ENCODE measurements around the gene EFHC1. TPM values are rescaled to one million over a fixed set of nuclear protein-coding genes. Genes with fewer than 3 reads are reported as not detected.
A peak's percentile ranks its signal among the peaks of the same experiment; 100 is the strongest.

EFHC1 gene
- total RNA-seq, 1 experiment from 2014 or later: 13.2 TPM

DNA sequence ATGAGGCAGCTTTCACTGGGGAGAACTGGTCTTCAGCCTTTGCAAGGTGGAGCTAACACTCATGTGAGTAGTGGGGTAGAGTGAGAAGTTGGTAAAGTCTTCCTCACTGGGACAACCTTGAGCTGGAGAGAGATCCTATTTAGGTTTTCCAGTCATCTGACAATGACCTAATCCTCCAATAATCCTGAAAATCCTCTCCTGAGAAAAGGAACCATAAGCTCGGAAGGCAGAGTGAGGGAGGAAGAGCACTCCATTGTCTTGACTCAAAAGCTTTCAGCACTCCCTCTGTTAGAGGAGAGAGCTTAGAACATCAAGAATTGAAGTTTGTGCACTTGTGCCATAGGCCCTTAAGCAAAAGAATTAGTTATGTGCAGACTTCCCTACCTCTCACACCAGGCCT lies 78.9 kb downstream of the EFHC1 start:
- peak overlapping the region in 1 of 3 experiments; percentile 77; a peak in 1 of 7 replicates for H3K27ac Mint-ChIP-seq

More for the DNA sequence above, 78.9 kb downstream of the EFHC1 start:
- Mint-ChIP-seq H3K9me3 (peaks cover 0 to 2% of the 10 kb centered on the region in 2 experiments; a peak in 1 of 5 replicates), H3K36me3 (ENCODE audit: insufficient read depth in 1 of 3, low read depth in 3 of 3) (peaks cover 13 to 17% (median 13%) of the 10 kb centered on the region in 3 experiments), H3K27me3 (ENCODE audit: low read depth) (no peaks in the 10 kb centered on the region; the same call in 1 of the 2 replicates), H3K4me1 (peaks cover 26 to 32% of the 10 kb centered on the region in 2 experiments), H3K4me3 (no peak overlapping the region)
- WGBS (ENCODE audit: extremely low coverage, insufficient read length, low lambda C conversion rate): no CpG with 5 or more reads among the region's 1 CpG
- H2BK20ac ChIP-seq (ENCODE audit: low read depth, low read length, poor library complexity, severe bottlenecking): no peak overlapping the region
- no peaks in the 10 kb centered on the region for H3K79me2 ChIP-seq (ENCODE audit: insufficient read depth, low read length)
- H4K5ac ChIP-seq (ENCODE audit: insufficient read length, low read depth, low read length): no peak overlapping the region
- H2BK120ac ChIP-seq (ENCODE audit: low read depth, low read length, poor library complexity, severe bottlenecking): no peak overlapping the region
- H2AFZ ChIP-seq (ENCODE audit: low read length): no peak overlapping the region
- H3K23me2 ChIP-seq (ENCODE audit: insufficient read length, low read depth, low read length, poor library complexity, severe bottlenecking): no peaks in the 10 kb centered on the region
- H3K9ac ChIP-seq (ENCODE audit: extremely low read depth, insufficient read length, low read length): no peak overlapping the region
- no peaks in the 10 kb centered on the region for H4K20me1 ChIP-seq (ENCODE audit: control insufficient read depth, insufficient read depth, insufficient read length)
- no peak overlapping the region for H3K56ac ChIP-seq (ENCODE audit: insufficient read length, low read depth, low read length)
- DNase-seq: no peak
- no peak overlapping the region for H2BK15ac ChIP-seq (ENCODE audit: low read depth, low read length)
- H4K91ac ChIP-seq (ENCODE audit: insufficient read length, low read depth, low read length): no peak overlapping the region
- H3K4ac ChIP-seq (ENCODE audit: low read depth, low read length): no peak overlapping the region
- no peak overlapping the region for H3K23ac ChIP-seq (ENCODE audit: insufficient read length, low read depth, low read length)
- no peak overlapping the region for H2BK12ac ChIP-seq (ENCODE audit: insufficient read length, low read depth, low read length)
- no peak overlapping the region for H4K8ac ChIP-seq (replicated peaks; ENCODE audit: insufficient read length, low read depth, low read length)
- no peak overlapping the region for H3K27ac ChIP-seq (ENCODE audit: insufficient read length, low read depth, low read length)
- H3K4me2 ChIP-seq (ENCODE audit: insufficient read depth, insufficient read length, low read length): no peak overlapping the region
- H3T11ph ChIP-seq (ENCODE audit: low read length): no peak overlapping the region
- H3K18ac ChIP-seq (ENCODE audit: insufficient read length, low read depth, low read length): no peak overlapping the region
- no peaks in the 10 kb centered on the region for H3K9me3 ChIP-seq (ENCODE audit: control insufficient read depth, low read depth, low read length)
- H2AK5ac ChIP-seq (ENCODE audit: insufficient read length, low read length): no peak overlapping the region
- no peaks in the 10 kb centered on the region for H3K4me1 ChIP-seq (ENCODE audit: insufficient read depth, low read length)
- TF ChIP-seq, protein P1, sequence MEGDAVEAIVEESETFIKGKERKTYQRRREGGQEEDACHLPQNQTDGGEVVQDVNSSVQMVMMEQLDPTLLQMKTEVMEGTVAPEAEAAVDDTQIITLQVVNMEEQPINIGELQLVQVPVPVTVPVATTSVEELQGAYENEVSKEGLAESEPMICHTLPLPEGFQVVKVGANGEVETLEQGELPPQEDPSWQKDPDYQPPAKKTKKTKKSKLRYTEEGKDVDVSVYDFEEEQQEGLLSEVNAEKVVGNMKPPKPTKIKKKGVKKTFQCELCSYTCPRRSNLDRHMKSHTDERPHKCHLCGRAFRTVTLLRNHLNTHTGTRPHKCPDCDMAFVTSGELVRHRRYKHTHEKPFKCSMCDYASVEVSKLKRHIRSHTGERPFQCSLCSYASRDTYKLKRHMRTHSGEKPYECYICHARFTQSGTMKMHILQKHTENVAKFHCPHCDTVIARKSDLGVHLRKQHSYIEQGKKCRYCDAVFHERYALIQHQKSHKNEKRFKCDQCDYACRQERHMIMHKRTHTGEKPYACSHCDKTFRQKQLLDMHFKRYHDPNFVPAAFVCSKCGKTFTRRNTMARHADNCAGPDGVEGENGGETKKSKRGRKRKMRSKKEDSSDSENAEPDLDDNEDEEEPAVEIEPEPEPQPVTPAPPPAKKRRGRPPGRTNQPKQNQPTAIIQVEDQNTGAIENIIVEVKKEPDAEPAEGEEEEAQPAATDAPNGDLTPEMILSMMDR (conservative IDR thresholded peaks at IDR 0.05): no peak
- H3K27me3 ChIP-seq (ENCODE audit: insufficient read depth, low read length): no peaks in the 10 kb centered on the region
- H3K79me1 ChIP-seq (ENCODE audit: insufficient read depth, low read depth, low read length, poor library complexity, severe bottlenecking): no peaks in the 10 kb centered on the region
- H3K14ac ChIP-seq (ENCODE audit: insufficient read depth, low read length): no peak overlapping the region
- no peak overlapping the region for H2BK5ac ChIP-seq (ENCODE audit: insufficient read length, low read length)

Measured in H9 (cell line).